ENCODE measurements around the gene BATF.
A peak's percentile ranks its signal among the peaks of the same experiment; 100 is the strongest.

BATF gene

DNA sequence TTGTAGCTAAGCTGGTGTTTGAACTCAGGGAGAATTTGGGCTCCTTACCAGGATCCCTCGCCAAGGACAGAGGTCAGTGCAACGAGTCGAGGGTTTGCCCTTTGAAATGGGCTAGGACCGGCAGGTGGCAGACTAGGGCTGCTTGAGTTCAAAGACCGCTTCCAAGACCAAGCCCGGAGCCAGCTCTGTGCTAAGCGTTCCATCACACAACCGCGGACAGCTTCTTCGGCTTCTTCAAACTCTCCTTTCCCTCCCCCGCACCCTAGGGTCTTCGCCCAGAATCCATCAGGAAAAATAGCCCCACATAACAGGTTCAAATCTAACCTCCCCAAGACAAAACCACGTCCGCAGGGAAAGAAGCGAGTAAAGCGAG lies 55.4 kb downstream of the BATF start (continued):
- TF ChIP-seq, protein P1, sequence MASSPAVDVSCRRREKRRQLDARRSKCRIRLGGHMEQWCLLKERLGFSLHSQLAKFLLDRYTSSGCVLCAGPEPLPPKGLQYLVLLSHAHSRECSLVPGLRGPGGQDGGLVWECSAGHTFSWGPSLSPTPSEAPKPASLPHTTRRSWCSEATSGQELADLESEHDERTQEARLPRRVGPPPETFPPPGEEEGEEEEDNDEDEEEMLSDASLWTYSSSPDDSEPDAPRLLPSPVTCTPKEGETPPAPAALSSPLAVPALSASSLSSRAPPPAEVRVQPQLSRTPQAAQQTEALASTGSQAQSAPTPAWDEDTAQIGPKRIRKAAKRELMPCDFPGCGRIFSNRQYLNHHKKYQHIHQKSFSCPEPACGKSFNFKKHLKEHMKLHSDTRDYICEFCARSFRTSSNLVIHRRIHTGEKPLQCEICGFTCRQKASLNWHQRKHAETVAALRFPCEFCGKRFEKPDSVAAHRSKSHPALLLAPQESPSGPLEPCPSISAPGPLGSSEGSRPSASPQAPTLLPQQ (tag by site-specific recombination; IDR thresholded peaks at IDR 0.05) = no peak
- TF ChIP-seq MZF1 (tag by site-specific recombination; IDR thresholded peaks at IDR 0.05; ENCODE audit: borderline replicate concordance) (no peak), ZFHX2 (tag by site-specific recombination; conservative IDR thresholded peaks at IDR 0.05) (0 out of 2 replicates have a peak, but pooled peaks have one; percentile 4), ZNF747 (tag by site-specific recombination; IDR thresholded peaks at IDR 0.05) (no peak), FEZF1 (tag by site-specific recombination; IDR thresholded peaks at IDR 0.05) (no peak), HOXC10 (CRISPR knock-in tag; IDR thresholded peaks at IDR 0.05) (no peak), ZNF600 (tag by site-specific recombination; IDR thresholded peaks at IDR 0.05) (peak; percentile 89), ZBTB20 (tag by site-specific recombination; IDR thresholded peaks at IDR 0.05) (no peak), ZNF76 (tag by site-specific recombination; IDR thresholded peaks at IDR 0.05; ENCODE audit: borderline replicate concordance, low read depth) (no peak), ZNF670 (tag by site-specific recombination; IDR thresholded peaks at IDR 0.05; ENCODE audit: low read depth) (no peak), INSM2 (tag by site-specific recombination; IDR thresholded peaks at IDR 0.05) (peak; percentile 89), ZNF391 (tag by site-specific recombination; IDR thresholded peaks at IDR 0.05; ENCODE audit: borderline replicate concordance, low read depth) (no peak), ZNF433 (tag by site-specific recombination; IDR thresholded peaks at IDR 0.05; ENCODE audit: low read depth) (no peak), ZIC2 (tag by site-specific recombination; IDR thresholded peaks at IDR 0.05) (no peak), ZNF549 (tag by site-specific recombination; IDR thresholded peaks at IDR 0.05) (no peak), ZNF292 (tag by site-specific recombination; IDR thresholded peaks at IDR 0.05; ENCODE audit: borderline replicate concordance, low read depth) (no peak), GLI2 (tag by site-specific recombination; IDR thresholded peaks at IDR 0.05; ENCODE audit: borderline replicate concordance, low read depth) (no peak), ZNF623 (tag by site-specific recombination; IDR thresholded peaks at IDR 0.05) (no peak), MEIS1 (CRISPR knock-in tag; IDR thresholded peaks at IDR 0.05; ENCODE audit: borderline replicate concordance) (no peak), ZNF311 (tag by site-specific recombination; IDR thresholded peaks at IDR 0.05; ENCODE audit: borderline replicate concordance) (no peak), ZNF354C (tag by site-specific recombination; IDR thresholded peaks at IDR 0.05; ENCODE audit: borderline replicate concordance, low read depth) (no peak), ZNF138 (tag by site-specific recombination; IDR thresholded peaks at IDR 0.05; ENCODE audit: borderline replicate concordance) (no peak), ZNF404 (tag by site-specific recombination; IDR thresholded peaks at IDR 0.05) (no peak), TCF7L2 (IDR thresholded peaks at IDR 0.05; ENCODE audit: borderline replicate concordance, low read depth, low read length) (peak; percentile 17; the same call in 1 of the 2 replicates), ZBTB6 (tag by site-specific recombination; IDR thresholded peaks at IDR 0.05) (no peak), MYNN (tag by site-specific recombination; IDR thresholded peaks at IDR 0.05; ENCODE audit: borderline replicate concordance) (no peak), TRIM28 (IDR thresholded peaks at IDR 0.05; ENCODE audit: borderline replicate concordance, low read length) (no peak), ZNF660 (tag by site-specific recombination; IDR thresholded peaks at IDR 0.05) (0 out of 2 replicates have a peak, but pooled peaks have one; percentile 38), ZNF654 (tag by site-specific recombination; IDR thresholded peaks at IDR 0.05; ENCODE audit: low read depth) (peak; percentile 77), ZNF704 (tag by site-specific recombination; IDR thresholded peaks at IDR 0.05) (no peak), ZNF843 (tag by site-specific recombination; IDR thresholded peaks at IDR 0.05) (no peak), ZNF114 (tag by site-specific recombination; IDR thresholded peaks at IDR 0.05) (no peak), GLIS2 (tag by site-specific recombination; IDR thresholded peaks at IDR 0.05) (no peak), ZNF707 (tag by site-specific recombination; IDR thresholded peaks at IDR 0.05) (no peak)
- TF ChIP-seq, protein P2, sequence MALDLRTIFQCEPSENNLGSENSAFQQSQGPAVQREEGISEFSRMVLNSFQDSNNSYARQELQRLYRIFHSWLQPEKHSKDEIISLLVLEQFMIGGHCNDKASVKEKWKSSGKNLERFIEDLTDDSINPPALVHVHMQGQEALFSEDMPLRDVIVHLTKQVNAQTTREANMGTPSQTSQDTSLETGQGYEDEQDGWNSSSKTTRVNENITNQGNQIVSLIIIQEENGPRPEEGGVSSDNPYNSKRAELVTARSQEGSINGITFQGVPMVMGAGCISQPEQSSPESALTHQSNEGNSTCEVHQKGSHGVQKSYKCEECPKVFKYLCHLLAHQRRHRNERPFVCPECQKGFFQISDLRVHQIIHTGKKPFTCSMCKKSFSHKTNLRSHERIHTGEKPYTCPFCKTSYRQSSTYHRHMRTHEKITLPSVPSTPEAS (tag by site-specific recombination; IDR thresholded peaks at IDR 0.05) = no peak
- TF ChIP-seq, protein P3, sequence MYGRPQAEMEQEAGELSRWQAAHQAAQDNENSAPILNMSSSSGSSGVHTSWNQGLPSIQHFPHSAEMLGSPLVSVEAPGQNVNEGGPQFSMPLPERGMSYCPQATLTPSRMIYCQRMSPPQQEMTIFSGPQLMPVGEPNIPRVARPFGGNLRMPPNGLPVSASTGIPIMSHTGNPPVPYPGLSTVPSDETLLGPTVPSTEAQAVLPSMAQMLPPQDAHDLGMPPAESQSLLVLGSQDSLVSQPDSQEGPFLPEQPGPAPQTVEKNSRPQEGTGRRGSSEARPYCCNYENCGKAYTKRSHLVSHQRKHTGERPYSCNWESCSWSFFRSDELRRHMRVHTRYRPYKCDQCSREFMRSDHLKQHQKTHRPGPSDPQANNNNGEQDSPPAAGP (tag by site-specific recombination; IDR thresholded peaks at IDR 0.05) = no peak
